KG1 (cell line): ENCODE data around the gene MFSD12.

ENCODE experiments used
- DNase-seq: peaks from one replicate; lab custom pipeline; 2025; lab: John Stamatoyannopoulos, UW

MFSD12 gene

DNA sequence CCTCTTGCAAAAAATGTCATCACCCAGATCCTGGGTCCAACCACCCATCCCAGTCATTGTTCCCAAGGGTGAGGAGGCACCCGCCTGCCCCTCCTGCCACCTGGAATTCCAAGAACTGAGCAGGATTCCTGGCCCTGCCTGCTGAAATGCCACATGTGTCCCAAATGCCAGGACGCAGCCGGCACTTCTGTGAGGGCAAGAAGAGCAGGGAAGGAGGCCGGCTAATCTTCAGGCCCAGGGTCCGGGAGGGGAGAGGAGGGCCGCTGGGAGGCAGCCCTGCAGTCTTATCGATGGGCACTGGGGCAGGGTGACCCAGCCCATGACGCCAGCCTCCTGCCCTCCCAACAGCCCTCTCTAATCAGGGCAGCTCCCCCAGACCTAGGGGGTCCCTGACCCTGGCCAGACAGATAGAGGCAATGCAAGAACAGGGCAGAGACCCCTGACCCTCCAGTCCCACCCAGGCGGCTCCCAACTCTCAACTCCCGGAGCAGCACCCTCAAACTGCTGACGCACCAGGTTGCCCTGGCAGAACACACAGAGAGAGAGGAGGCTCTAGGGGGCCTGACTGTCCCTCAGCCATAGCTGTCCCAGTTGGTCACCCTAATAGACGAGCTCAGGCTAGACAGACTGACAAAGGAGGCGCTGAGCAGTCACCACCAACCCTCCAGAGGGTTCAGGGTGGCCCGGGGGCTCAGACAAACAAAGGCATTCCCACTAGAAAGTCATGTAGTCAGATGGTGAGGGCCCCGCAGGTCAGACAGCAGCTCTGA, 1.5 kb downstream of the MFSD12 start:
- no peak for DNase-seq

- DNase-seq: no peak
These were observed 2.9 kb downstream of the MFSD12 start for GRCh38 chr19:3554254-3555083.

- DNase-seq: no peak
These were observed 5.6 kb downstream of the MFSD12 start for GRCh38 chr19:3551792-3552095.

GRCh38 chr19:3550947-3551791, 6.2 kb downstream of the MFSD12 start:
- DNase-seq: no peak

- no peak for DNase-seq
These were observed 7.6 kb downstream of the MFSD12 start for GRCh38 chr19:3549816-3550215.

- no peak for DNase-seq
These were observed 8.8 kb downstream of the MFSD12 start for GRCh38 chr19:3548606-3549005.

GRCh38 chr19:3547767-3548282, 9.6 kb downstream of the MFSD12 start:
- no peak for DNase-seq

- DNase-seq: no peak
These were observed 10.1 kb downstream of the MFSD12 start for GRCh38 chr19:3547301-3547731.

DNA sequence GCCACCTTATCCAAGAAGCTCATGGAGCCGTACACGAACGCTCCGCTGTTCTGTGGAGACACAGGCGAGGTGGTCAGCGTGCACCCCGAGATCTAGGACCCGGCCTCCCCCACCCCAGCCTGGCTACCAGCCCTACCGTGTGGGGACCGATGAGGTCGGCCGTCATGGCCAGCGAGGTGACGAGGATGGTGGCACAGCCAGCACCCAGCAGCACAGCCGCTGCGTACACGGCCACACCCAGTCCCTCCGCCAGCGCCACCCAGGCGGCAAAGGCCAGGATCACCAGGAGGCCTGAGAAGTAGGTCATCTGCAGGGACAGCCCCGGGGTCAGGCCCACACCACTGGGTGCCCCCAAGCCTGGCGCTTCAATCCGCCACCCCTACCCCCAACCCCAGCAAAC, 11.3 kb downstream of the MFSD12 start:
- DNase-seq: no peak

DNA sequence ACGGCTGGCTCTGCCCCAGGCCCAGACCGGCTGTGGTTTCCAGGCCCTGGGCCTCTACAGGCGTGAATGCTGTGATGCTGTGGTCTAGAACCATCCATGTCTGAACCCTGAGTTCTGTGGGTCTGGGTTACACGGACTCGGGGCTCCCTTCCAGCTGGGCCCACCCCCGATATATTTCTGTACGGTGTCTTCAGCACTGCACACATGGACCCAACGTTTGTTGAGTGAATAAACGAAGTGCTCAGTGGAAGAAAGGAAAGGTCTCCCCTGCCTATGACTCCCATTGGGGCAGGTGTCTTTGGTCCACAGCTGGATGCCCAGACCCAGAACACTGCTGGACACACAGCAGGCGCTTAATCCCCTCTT, 11.7 kb downstream of the MFSD12 start:
- DNase-seq: no peak

DNA sequence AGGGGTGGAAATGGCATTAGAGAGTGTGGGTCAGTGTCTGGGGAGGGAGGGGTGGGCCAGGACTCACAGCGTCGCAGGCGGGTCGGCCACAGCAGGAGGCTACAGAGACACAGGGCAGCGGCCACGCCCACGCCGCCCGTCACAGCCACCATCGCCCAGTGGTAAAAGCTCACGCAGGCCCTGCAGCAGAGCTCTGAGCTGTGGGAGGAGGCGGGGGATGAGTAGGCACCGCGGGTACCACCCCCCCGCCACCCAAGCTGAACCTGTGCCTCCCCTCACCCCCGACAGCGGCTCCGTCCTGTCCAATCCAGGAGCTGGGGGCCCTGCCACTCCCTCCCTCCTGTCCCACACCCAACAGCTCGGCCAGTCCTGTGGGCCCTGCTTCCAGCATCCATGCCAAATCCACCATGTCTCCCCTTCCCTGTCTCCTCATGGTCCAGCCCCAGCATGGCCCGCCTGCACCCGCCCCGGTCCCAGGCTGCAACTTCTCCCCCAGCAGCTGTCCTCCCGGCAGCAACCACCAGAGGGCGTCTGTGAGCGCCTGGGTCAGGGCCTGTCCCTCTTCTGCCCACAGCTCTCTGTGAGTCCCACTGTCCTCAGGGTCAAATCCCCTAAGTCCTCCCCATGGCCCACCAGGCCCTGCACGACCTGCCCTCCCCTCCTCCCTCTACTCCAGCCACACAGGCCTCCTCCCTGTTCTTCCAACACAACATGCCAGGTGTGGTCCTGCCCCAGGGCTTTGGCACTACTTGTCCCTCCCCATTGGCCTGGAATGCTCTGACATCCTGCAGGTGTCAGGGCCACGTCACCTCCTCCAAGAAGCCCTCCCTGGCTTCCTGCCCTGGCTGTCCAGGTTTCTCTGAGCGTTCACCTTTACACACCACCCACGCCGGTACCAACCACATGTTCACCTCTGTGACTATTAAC, 12.4 kb downstream of the MFSD12 start:
- DNase-seq: peak; percentile 3

- no peak for DNase-seq
These were observed 13.4 kb downstream of the MFSD12 start for GRCh38 chr19:3544058-3544376.

DNA sequence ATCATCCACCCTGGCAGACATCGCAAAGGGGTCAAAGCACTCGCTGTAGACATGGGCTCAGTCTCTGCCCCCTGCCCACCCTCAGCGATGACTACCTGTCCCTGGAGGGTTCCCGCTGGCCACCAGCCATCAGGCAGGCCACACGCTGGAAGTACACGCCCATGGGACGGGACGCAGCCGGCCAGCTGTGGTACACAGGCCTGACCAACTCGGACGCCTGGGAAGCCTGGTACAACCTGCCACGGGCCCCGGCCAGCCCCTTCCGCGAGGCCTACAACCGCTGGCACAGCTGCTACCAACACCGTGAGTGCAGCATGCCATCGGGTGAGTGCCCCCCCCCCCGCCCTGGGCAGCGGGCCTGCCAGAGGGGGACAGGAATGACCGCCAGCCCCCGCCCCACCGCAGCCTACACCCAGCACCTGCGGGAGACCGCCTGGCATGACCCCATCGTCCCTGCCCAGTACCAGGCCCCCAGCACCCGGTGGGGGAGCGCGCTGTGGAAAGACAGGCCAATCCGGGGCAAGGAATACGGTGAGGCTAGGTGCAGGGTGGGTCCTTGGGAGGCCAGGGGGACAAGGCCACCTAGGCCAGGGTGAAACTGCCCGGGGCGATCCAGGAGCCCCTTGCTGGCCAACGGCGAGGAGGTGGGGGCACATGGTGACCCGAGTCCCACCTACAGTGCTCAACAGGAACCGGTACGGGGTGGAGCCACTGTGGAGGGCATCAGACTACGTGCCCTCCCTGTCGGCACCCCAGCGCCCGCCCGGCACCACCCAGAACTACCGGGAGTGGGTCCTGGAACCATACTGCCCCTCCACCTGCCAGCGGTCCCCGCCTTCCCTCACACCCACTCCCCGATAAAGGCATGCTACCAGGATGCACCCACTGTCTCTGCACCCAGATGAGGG, 14.0 kb downstream of the MFSD12 start:
- DNase-seq: no peak

GRCh38 chr19:3539756-3540118, 17.6 kb downstream of the MFSD12 start:
- no peak for DNase-seq

DNA sequence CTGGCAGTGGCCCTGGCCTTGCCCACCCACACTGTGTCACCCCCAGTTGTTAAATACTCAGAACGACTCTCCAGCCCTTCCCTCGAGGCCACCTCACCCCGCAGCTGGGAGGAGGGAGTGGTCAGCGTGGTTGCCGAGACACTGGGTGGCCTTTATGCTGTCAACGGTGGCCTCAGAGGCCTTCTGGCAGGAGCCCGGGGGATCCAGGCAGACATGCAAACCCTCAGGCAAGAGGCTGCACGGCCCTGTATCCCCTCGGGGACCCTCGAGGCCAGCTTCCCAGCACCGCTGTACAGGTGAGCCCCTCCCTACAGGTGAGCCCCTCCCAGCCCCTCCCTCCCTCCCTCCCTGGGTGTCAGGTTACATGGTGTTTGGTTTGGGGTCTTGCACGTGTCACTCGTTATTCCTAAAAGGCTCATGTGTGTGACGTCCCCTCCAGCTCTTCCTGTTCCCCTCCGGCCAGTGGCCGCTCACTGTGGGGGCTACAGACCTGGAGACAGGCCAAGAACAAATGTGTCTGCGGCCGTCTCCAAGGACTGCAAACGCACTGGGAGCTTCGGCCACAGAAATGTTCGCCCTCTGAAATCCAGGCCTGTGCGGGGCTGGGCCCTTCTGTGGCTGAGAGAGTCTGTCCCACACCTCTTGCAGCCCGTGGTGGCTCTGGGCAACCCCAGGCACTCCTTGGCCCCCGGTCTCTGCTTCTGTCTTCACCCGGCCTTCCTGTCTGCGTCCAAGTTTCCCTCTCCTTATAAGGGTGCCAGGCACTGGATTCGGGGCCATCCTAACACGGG, 18.2 kb downstream of the MFSD12 start, which contains the start of gene TEKTIP1:
TEKTIP1 (plus strand) TSS at position 210 of the 791 bp plus-strand sequence; CDS start at position 214, 4 bp downstream.
- DNase-seq: no peak

DNA sequence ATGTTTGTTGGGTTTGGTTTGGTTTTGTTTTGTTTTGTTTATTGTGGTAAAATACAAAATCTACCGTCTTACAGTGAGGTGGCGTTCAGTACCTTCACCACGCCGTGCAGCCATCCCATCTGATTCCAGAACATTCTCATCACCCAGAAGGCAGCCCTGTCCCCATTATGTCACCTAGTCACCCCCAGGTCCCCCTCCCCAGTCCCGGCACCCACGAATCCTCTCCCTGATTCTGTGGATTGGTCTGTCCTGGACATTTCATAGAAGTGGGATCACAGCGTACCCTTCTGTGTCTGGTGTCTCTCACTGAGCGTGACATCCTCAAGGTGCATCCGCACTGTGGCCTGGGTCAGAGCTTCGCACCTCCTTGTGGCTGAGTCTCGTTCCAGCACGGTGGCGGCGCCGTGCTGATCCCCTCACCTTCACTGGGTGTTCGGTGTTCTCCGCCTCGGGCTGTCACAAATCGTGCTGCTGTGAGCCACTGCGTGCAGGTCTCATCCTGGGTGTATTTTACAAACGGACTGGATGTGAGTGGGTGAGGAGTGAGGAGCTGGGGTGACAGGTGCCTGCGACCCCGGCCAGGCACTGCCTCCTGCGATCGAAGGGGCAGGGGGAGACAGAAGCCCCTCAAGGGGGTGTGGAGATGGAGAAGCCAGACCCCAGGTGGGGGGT, 19.0 kb downstream of the MFSD12 start:
- no peak for DNase-seq

- no peak for DNase-seq
These were observed 19.7 kb downstream of the MFSD12 start for GRCh38 chr19:3537438-3538240.

DNA sequence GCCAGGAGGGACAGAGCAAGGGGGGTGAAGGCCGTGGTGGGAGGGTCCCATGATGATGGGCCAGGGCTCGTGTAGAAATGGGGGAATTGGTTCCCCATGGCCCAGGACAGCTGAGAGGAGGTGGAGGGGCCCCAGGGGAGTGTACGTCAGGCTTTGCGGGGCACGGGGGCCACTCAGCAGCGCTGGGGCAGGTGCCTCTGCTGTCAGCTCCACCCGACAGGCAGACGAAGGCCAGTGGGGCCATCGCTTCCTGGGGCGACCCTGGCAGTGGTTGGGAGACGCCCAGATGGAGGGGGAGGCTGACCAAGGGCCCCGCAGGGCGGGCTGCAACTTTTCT, 20.3 kb downstream of the MFSD12 start:
- no peak for DNase-seq
